Midbrain (tissue), 1 donor: ENCODE measurements around the gene TMED5.

ENCODE experiments used
- DNase-seq: peaks from one replicate; lab custom pipeline; 2025; lab: John Stamatoyannopoulos, UW

Gene TMED5

DNA sequence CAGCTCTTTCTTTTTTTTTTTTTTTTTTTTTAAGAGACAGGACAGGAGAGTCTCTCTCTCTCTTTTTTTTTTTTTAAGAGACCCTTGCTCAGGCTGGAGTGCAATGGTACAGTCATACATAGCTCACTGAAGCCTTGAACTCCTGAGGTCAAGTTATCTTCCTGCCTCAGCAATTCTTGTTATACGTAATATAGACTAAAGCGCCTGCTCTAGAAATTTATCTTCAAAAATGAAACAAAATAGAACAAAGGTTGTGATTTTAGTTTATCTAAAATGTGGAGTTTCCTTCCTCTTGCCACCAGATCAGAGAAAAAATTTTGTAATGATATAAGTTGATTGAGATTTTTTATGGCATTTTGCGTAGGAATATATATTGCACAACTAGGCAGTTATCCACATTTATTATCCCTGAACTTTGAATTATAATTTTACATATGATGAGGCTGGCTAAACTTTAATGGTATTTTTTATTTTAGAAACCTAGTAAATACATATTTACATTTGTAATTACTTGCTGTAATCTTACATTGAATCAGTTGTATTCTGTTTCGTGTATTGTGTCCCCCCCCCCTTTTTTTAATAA, 56.9 kb downstream of the TMED5 start:
- no peak for DNase-seq

DNA sequence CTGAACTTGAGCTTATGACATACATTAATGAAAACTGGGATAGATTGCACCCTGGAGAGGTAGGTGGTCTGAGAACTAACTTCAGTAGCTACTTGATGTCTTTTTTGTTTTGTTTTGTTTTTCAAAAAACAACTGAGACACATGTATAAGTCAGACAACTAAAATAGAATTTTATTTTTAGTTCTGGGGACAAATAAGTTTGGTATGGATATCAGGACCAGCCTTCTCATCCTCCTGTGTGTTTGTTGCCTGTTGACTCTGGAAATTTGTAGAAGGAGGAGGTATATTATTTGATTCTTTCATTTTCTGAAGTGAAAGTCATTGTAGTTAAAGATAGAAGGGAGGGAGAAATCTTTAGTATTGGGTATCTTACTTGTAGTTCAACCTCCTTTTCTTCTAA, 59.6 kb downstream of the TMED5 start:
- no peak for DNase-seq

DNA sequence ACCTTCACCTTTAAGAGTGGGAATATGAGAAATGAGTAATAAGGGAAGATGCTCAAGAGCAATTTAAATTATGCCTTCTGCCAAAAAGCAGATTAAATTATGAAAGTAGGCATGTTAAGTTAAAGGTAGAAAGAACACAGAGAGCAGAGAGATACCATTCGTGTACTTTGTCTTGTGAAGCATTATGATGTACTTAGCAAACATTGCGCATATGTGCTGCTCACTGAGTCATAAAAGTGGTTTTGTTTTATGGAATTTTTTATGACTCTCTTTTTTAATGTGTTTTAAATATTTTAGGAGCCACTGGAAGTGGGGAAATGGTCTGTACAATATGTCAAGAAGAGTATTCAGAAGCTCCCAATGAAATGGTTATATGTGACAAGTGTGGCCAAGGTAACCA, 65.8 kb downstream of the TMED5 start:
- DNase-seq: no peak

DNA sequence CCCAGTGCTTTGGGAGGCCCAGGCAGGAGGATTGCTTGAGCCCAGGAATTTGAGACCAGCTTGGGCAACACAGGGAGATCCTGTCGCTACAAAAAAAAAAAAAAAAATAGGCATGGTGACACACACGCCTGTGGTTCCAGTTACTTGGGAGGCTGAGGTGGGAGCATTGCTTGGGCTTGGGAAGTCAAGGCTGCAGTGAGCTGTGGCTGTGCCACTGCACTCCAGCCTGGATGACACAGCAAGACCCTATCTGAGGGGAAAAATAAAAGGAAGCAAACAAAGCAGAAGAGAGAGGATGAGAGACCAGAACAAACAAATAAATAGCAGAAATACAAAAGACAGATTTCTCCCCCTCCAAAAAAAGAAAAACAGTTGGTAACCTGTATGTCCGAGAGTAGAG, 67.1 kb downstream of the TMED5 start:
- no peak for DNase-seq

DNA sequence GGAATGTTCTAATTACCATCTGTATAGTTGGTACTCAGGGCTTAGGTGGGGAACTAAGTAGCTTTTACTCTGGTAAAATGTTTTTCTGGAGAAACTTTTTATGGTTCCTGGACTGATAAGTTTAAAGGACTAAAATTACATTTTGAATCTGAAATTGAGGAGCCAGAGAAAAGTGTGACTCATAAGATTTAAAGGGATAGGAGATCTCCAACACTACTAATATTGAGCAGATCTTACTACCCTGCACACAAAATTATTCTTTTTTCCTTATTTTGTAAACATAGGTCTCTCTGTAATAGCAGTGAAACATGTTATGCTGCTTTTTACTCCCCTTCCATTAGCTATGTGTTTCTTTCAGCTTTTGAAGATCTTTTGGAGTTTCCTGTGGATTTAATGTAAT, 68.7 kb downstream of the TMED5 start:
- no peak for DNase-seq

DNA sequence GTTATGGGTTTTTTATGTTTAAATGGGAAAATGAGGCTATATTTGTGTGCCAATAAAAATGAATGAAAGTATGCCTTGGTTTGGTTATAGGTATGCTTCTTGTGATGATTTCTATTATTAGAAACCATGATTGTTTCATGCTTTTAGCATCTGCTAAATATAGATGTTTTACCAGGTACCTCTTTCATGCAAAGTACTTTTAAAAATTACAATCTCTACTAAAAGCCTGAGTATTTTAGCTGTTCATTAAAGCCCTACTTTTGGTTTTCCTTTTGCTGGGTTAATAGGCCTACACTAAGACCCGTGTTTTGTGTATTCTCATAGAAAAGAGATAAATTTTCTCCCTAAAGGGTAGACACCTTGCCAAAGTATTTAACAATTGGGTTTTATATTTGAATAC, 69.1 kb downstream of the TMED5 start:
- DNase-seq: no peak

DNA sequence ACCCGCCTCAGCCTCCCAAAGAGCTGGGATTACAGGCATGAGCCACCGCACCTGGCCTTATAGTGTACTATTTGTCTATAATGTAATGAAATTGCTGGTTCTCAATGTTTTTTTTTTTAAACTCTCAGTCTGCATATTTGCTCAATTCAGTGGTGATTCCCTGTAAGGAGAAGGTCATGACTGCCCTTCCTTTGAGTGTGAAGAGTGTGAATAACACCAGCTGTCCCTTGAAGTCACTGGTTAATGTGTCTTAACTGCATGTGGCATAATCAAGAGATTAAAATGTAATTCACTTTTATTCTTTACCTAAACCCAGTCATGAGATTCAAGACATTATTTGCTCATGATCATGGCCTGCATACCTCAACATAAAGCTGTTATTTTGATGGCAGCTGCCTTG, 70.6 kb downstream of the TMED5 start:
- no peak for DNase-seq

DNA sequence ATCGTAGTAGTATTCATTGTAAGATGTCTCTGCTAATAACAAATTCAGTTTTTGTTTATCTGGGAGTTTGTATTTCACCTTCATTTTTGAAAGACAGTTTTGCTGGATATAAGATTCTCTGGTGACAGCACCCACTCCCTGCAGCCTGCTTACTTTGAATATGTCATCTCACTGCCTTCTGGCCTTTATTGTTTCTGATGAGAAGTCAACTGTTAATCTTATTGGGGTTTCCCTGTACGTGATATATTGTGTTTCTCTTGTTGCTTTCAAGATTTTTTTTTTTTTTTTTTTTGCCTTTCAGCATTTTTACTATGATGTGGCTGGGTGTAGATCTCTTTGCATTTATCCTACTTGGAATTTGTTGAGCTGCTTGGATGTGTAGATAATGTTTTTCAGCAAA, 71.9 kb downstream of the TMED5 start:
- DNase-seq: no peak

DNA sequence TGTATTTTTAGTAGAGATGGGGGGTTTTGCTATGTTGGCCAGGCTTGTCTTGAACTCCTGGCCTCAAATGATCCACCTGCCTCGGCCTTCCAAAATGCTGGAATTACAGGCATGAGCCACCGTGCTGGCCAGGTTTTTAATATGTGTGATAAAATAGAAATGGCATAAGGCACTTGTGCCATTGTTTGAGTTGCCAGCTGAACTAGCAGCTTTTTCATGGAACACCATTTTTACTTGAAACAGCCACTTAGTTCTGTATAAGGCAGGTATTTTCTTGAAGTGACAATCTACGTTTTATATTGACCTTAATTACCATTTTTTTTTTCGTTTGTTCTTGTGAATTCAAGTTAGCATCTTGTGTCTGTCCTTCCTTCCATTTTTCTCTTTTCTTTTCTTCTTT, 72.8 kb downstream of the TMED5 start:
- no peak for DNase-seq

DNA sequence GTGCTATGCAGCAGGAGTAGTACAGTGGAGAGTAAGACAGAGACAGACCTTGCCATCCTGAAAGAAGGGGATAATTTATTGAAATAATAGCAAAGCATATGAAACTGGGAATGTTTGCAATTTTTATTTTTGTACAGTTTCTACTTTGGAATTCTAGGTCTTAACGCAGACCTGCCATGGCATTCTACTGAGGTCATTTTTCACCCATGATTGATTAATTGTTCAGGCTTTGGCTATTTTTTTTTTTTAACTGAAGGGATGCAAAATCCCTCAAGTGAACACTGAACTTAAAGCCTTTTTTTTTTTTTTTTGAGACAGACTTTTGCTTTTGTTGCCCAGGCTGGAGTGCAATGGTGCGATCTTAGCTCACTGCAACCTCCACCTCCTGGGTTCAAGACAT, 74.0 kb downstream of the TMED5 start:
- no peak for DNase-seq

DNA sequence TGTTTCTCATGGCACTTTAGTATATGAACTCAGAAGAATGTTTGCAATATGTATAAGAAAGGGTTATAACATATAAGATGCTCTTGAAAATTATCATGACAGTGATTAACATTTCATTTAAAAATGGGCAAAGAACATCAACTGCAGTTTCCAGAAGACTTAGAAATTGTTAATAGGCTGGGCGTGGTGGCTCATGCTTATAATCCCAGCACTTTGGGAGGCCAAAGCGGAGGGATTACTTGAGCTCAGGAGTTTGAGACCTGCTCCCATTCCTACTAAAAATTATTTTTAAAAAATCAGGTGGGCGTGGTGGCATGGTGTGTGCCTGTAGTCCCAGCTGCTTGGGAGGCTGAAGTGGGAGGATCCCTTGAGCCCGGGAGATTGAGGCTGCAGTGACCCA, 78.1 kb downstream of the TMED5 start:
- DNase-seq: no peak
